Measurements from ENCODE around the gene NINJ2.

Gene NINJ2

DNA sequence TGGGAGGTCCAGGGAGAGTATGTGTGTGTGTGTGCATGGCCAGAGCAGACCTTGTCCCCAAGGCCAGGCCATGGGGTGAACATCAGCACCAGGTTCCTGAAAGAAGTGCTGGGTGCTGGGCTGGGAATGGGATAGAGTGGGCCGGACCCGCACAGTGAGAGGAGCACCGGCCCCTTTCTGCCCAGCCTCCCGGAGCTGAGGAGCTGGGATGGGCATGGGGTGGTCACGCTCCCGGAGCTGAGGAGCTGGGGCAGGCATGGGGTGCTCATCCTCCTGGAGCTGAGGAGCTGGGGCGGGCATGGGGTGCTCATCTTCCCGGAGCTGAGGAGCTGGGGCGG, 120.2 kb downstream of the NINJ2 start:
- Mint-ChIP-seq H3K27ac (no peak overlapping the region), H3K4me1 (ENCODE audit: low read depth) (peaks cover 37% of the 10 kb centered on the region), H3K4me3 (no peak overlapping the region), H3K27me3 (peaks cover 13% of the 10 kb centered on the region), H3K9me3 (ENCODE audit: low read depth) (no peaks in the 10 kb centered on the region), H3K36me3 (peaks cover 3% of the 10 kb centered on the region)

DNA sequence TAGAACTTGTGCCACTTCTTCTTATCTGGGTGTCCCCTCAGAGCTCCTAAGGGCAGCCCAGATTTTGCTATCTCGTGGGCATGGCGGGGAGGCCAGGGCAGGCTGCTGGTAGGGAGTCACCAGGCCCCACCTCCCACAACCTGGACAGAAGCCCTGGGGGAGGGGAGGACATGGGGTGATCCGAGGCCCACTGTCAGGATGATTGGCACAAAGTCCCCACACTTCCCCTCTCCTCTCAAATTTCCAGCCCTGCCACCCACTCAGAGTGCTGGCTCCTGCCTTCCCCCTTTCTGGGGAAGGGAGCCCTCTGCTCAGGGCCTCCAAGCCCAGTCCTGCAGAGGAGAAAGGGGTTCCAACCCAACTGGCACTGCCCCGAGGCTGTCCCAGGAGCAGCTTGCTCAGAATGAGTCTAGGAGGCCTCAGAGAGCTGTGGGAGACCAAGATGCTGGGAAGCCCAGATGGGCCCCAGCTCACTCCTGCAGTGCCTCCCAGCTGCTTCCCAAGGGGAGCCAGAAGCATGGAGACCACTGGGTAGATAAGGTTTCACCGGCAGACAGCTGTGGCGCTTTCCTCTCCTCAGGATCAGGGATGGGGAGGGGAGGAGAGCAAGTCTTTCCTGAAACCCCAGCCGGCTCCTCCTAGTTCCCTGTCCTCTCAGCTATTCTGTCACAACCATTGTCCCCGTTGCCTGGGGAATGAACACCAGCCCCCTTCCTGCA, 120.7 kb downstream of the NINJ2 start:
- H3K27me3 Mint-ChIP-seq, result peaks cover 13% of the 10 kb centered on the region
- no peak overlapping the region for H3K27ac Mint-ChIP-seq
- peaks cover 3% of the 10 kb centered on the region for H3K36me3 Mint-ChIP-seq
- peaks cover 37% of the 10 kb centered on the region for H3K4me1 Mint-ChIP-seq (ENCODE audit: low read depth)
- no peaks in the 10 kb centered on the region for H3K9me3 Mint-ChIP-seq (ENCODE audit: low read depth)
- no peak overlapping the region for H3K4me3 Mint-ChIP-seq

DNA sequence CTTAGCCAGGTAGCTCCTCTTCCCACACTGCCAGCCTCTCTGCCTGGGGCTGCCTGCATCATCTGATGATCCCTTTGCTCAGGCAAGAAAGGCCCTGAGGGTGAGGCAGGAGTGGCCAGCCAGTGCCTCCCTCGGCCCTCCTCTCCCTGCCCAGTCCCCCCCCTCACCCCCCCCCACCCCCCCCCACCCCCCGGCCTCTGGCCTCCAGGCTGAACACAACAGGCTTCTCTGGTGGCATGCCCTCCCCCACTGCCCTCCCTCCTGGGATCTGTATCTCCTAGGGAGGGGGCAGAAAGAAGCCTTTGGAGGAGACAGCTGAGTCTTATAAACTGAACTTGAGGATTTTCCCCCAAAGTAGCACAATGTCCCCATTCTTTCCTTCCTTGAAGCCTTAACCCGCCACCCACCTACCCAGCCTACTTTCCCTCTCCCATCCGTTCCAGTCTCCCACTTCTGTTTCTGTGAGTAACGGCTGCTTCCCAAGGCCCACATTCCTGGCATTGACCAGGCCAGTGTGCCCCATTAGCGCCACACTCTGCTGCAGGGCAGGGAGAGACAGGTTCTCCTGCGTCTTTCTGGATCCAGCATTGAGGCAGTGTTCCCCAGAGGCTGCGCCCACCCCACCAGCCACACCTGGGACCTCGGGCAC, 121.4 kb downstream of the NINJ2 start:
- H3K36me3 Mint-ChIP-seq, result peaks cover 3% of the 10 kb centered on the region
- H3K9me3 Mint-ChIP-seq (ENCODE audit: low read depth), result no peaks in the 10 kb centered on the region
- H3K4me3 Mint-ChIP-seq, result no peak overlapping the region
- peaks cover 13% of the 10 kb centered on the region for H3K27me3 Mint-ChIP-seq
- no peak overlapping the region for H3K27ac Mint-ChIP-seq
- H3K4me1 Mint-ChIP-seq (ENCODE audit: low read depth), result peaks cover 34% of the 10 kb centered on the region

DNA sequence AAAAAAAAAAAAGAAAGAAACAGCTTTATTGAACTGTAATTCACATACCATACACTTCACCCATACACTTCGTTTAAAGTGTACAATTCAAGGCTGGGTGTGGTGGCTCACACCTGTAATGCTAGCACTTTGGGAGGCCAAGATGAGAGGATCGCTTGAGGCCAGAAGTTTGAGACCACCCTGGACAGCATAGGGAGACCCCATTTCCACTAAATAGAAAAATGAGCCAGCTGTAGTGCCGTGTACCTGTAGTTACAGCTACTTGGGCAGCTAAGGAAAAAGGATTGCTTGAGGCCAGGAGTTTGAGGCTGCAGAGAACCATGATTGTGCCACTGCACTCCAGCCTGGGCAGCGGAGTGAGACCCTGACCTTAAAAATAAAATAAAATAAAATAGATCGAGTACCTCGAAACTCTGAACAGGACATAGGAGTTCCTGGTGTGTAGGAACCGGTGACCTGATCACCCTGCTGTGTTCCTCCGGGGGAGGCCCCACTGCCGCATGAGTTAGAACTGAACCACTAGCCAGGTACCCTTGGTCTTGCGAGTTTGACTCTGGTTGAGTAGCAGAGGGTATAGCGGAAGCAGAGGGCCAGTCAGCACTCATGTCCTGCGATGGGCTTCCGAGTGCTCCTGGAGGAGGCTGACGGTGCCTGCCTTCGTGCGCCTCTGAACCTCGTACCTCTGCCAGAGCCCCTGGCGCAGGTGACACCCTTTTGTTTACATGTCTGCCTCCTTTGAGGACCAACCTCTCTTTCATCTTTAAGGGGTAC, 123.5 kb downstream of the NINJ2 start:
- Mint-ChIP-seq H3K36me3 (peaks cover 3% of the 10 kb centered on the region), H3K4me3 (peak overlapping the region; percentile 65), H3K9me3 (ENCODE audit: low read depth) (no peaks in the 10 kb centered on the region), H3K27ac (no peak overlapping the region), H3K27me3 (peaks cover 9% of the 10 kb centered on the region), H3K4me1 (ENCODE audit: low read depth) (peaks cover 34% of the 10 kb centered on the region)

DNA sequence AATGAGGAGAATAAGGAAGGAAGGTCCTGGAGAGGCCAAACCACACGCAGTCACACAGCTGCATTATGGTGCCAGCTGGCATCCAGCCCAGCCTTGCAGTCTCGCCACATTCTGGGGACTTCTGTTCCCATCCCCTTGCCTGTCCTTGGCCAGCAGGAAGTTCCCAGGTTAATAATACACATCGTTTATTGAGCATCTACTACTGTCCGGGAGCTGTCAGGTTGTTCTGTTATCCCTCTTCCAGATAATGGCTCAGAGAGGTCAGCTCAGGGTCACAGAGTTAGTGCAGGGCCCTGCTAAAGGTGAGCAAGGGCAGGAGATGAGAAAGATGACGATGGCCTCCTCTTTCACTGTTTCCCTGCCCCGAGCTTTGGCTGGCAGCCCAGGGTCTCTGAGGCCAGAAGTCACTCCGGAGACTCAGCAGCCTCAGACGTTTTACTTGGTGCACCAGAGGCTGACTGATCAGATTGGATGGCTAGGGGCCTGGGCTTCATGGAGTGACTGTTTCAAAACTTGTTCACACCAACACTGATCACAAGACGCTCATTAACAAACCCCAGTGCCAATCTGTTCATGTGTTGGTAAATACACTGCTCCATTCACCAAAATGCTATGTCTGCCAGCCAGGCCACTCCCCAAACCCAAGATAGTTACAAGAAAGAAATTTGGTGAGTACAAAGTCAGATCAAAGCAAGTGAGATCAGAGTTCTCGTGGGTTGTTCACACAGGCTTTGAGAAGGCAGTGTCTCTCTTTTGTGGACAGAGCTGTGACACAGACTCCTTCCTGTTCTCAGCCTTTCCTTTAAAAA, 124.3 kb downstream of the NINJ2 start:
- no peaks in the 10 kb centered on the region for H3K36me3 Mint-ChIP-seq
- peak overlapping the region; percentile 65 for H3K4me3 Mint-ChIP-seq
- peaks cover 4% of the 10 kb centered on the region for H3K27me3 Mint-ChIP-seq
- no peak overlapping the region for H3K27ac Mint-ChIP-seq
- peaks cover 32% of the 10 kb centered on the region for H3K4me1 Mint-ChIP-seq (ENCODE audit: low read depth)
- H3K9me3 Mint-ChIP-seq (ENCODE audit: low read depth), result no peaks in the 10 kb centered on the region

DNA sequence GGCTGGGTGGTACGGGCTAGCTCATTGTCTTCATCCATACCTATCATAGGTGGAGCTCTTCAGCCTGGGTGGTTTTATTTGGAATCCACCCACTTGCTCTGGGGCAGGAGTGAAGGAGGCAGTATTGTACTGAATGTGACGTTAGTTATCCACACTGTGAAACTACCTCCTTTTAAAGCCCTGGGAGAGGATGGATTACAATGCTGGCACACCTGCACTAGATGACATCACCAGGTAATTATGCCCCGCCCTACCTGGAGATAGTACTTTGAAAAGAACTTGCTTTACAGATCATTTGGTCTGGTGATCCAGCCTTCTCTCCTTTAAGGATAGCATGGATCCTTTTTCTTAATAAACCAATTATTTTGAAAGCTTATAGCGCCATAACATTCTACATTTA, 125.5 kb downstream of the NINJ2 start:
- no peaks in the 10 kb centered on the region for H3K36me3 Mint-ChIP-seq
- no peak overlapping the region for H3K4me3 Mint-ChIP-seq
- H3K4me1 Mint-ChIP-seq (ENCODE audit: low read depth), result peaks cover 32% of the 10 kb centered on the region
- no peak overlapping the region for H3K27ac Mint-ChIP-seq
- H3K27me3 Mint-ChIP-seq, result peaks cover 4% of the 10 kb centered on the region
- H3K9me3 Mint-ChIP-seq (ENCODE audit: low read depth), result no peaks in the 10 kb centered on the region

DNA sequence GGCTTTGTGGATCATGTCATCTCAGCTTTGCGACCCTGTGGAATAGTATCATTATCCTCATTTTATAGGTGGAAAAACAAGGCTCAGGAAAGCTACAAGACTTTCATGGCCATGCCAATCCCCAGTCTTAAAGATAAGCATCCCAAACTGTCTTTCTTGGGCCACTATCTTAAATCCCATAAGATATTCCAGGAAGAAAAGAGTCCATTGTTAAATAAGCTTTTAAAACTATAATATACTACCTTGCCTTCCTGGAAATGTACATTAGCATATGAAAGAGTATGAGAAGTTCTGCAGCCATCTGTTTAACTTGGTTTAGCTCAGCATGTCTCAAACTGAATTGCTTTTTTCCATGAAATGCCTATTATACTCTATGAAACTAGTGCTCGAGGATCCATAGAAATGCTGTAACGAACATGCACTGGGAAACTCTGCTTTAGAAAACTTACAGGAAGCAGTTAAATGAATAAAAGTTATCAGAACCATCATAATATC, 126.4 kb downstream of the NINJ2 start:
- H3K36me3 Mint-ChIP-seq, result peaks cover 5% of the 10 kb centered on the region
- H3K9me3 Mint-ChIP-seq (ENCODE audit: low read depth), result peaks cover 5% of the 10 kb centered on the region
- no peak overlapping the region for H3K27ac Mint-ChIP-seq
- H3K4me3 Mint-ChIP-seq, result no peak overlapping the region
- H3K4me1 Mint-ChIP-seq (ENCODE audit: low read depth), result peaks cover 28% of the 10 kb centered on the region
- H3K27me3 Mint-ChIP-seq, result peaks cover 2% of the 10 kb centered on the region

DNA sequence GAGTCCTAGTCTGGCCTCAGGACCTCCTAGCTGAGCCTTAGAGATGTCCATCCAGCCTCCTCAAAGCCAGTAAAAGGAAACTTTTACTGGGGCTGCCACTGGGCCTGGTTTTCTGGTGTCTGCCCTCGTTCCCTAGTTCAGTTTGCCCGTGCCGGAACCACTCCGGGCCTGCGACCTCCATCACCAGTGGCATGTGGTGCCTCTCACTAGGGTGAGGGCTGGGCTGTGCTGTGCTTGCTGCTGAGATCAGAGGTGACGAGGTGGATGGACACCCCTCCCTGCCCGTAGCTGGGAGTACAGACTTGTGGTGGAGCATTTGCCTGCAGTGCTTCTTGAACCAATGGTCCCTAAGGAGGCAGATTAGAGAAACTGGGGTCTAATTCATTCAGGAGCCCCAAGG, 127.8 kb downstream of the NINJ2 start:
- Mint-ChIP-seq H3K36me3 (peaks cover 5% of the 10 kb centered on the region), H3K9me3 (ENCODE audit: low read depth) (peaks cover 5% of the 10 kb centered on the region), H3K4me3 (no peak overlapping the region), H3K27me3 (peaks cover 2% of the 10 kb centered on the region), H3K4me1 (ENCODE audit: low read depth) (peaks cover 22% of the 10 kb centered on the region), H3K27ac (no peak overlapping the region)

DNA sequence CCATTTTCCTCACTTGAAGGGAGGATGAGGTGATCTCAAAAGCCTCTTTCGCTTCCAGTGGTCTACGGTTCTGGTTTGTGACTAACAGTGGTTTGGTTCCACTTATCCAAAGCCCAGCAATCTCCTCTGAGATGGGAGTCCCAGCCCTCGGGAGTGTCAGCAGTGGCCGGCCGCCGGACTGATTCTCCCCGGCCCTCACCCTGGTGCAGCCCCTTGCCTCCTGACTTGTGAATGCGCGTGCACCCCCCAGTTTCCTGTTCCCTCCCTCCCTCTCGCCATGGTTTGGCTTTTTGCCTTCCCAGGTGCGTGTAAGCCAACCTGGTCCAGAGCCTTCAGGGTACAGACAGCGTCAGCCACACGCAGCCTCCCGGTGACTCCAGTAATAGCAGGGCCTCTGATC, 129.0 kb downstream of the NINJ2 start:
- Mint-ChIP-seq H3K4me3 (no peak overlapping the region), H3K9me3 (ENCODE audit: low read depth) (peaks cover 5% of the 10 kb centered on the region), H3K4me1 (ENCODE audit: low read depth) (peaks cover 11% of the 10 kb centered on the region), H3K27me3 (peaks cover 2% of the 10 kb centered on the region), H3K27ac (no peak overlapping the region), H3K36me3 (peaks cover 6% of the 10 kb centered on the region)

DNA sequence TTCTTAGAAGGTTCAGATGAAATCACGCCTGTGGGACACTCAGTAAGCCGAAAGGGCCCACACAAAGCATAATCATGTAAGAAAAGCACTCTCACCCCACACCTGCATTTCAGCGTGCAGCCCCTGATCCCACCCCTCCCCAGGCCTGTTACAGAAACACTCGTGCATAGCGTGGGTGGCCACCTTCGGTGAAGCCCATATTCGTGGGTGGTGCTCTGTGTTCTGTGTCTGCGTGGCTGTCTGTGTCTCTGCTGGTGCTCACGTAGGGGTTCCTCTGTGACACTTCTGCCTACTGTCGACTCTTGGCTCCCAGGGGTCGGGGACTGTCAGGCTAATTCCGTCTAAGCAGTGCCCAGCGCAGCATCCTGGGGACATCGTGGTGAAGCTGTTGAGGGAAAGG, 129.5 kb downstream of the NINJ2 start:
- H3K4me3 Mint-ChIP-seq, result no peak overlapping the region
- peaks cover 5% of the 10 kb centered on the region for H3K9me3 Mint-ChIP-seq (ENCODE audit: low read depth)
- no peak overlapping the region for H3K27ac Mint-ChIP-seq
- peaks cover 6% of the 10 kb centered on the region for H3K4me1 Mint-ChIP-seq (ENCODE audit: low read depth)
- H3K27me3 Mint-ChIP-seq, result peaks cover 2% of the 10 kb centered on the region
- peaks cover 8% of the 10 kb centered on the region for H3K36me3 Mint-ChIP-seq

DNA sequence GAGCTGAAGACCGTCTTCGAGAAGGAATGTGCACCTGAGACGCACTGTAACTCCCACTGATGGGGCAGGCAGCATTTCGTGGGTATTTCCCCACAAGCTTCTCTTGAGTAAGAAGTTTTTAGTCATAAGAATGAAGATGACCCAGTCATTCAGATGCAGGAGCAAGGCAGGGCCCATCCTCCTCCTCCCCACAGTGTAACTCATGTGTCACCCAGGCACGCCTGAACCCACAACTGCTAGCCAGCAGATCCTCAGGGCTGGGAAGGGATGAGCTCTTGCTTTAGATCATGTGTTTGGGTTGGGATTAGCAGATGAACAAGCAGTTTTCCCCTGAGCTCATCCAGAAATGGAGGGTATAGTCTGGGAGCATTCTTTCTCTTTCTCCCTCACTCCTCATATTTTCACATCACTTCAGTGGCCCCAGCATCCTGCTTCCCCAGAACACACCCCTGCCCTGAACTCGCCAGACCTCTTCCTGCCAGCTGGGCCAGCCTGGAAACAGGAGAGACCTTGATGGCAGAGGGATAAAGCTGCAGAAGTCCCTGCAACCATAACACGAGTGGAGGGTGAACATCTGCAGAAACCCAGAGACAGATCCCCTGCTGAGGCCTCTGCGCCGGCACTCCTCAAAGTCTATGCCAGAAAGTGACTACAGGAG, 130.2 kb downstream of the NINJ2 start:
- Mint-ChIP-seq H3K27ac (no peak overlapping the region), H3K27me3 (peaks cover 2% of the 10 kb centered on the region), H3K36me3 (peaks cover 8% of the 10 kb centered on the region), H3K9me3 (ENCODE audit: low read depth) (peaks cover 5% of the 10 kb centered on the region), H3K4me1 (ENCODE audit: low read depth) (no peaks in the 10 kb centered on the region), H3K4me3 (no peak overlapping the region)

DNA sequence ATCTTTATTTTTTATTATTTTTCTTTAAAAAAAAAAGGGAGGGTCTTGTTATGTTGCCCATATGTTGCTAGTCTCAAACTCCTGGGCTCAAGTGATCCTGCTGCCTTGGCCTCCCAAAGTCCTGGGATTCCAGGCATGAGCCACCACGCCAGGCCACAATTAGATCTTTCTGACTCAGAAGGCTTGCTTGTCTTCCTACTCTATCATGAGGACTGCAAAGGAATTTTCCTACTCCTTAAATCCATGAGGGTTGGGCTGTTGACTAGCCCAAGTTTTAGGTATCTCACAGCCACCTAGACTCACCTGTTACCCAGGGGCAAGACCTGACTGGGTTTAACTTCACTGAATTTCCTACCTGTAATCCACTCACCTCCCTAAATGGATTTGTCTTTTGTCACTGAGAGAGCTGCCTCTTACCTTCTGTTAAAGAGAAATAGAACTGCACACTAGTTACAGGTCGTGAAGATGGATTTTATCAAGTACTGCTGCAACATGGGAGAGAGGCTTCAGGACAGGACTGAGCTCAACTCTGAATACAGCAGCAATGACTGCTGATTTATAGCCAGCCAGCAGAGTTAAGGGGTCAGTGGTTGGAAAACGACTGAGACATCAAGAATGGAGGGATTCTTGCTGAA, 131.2 kb downstream of the NINJ2 start:
- peaks cover 8% of the 10 kb centered on the region for H3K36me3 Mint-ChIP-seq
- no peak overlapping the region for H3K27ac Mint-ChIP-seq
- no peaks in the 10 kb centered on the region for H3K4me1 Mint-ChIP-seq (ENCODE audit: low read depth)
- H3K27me3 Mint-ChIP-seq, result peaks cover 2% of the 10 kb centered on the region
- H3K4me3 Mint-ChIP-seq, result no peak overlapping the region
- peaks cover 5% of the 10 kb centered on the region for H3K9me3 Mint-ChIP-seq (ENCODE audit: low read depth)

DNA sequence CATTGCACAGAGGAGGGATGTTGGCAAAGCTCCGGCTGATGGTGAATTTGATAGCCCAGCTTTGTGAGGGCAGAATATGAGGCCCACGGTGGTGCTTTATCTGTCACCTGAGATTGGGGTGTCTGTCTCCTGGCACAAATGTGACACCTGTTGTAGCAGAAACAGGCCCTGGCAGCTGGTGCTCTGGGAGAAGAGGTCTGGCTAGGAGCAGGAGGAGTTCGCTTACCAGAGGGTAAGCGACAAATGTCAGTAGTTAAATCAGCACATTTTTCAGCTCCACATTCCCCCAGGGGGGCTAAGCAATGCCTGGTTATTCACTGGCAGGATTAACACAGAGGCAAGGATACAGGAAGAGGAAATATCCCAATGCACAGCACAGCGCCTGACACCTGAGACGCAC, 132.4 kb downstream of the NINJ2 start:
- H3K27ac Mint-ChIP-seq, result no peak overlapping the region
- H3K4me1 Mint-ChIP-seq (ENCODE audit: low read depth), result no peaks in the 10 kb centered on the region
- peaks cover 5% of the 10 kb centered on the region for H3K9me3 Mint-ChIP-seq (ENCODE audit: low read depth)
- H3K27me3 Mint-ChIP-seq, result no peaks in the 10 kb centered on the region
- H3K36me3 Mint-ChIP-seq, result peaks cover 8% of the 10 kb centered on the region
- no peak overlapping the region for H3K4me3 Mint-ChIP-seq

DNA sequence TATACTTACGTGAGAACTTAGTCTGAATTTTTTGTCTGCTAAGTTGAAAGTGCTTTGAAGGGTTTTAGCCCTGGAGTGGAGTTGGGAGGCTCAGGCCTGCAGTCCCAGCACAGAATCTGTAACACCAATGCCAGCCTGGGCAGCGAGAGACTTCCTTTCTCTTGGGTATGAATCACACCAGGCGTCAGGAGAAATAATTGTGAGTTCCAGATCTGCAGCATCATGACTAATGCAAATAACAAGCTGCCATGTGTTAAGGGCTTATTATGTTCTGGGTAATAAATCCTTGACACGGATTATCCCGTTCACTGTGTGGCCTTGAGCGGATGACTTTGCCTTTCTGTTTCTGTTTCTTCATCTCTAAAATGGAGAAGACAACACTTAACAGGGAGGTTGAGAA, 132.9 kb downstream of the NINJ2 start:
- H3K27ac Mint-ChIP-seq, result no peak overlapping the region
- peaks cover 8% of the 10 kb centered on the region for H3K36me3 Mint-ChIP-seq
- peaks cover 5% of the 10 kb centered on the region for H3K9me3 Mint-ChIP-seq (ENCODE audit: low read depth)
- no peaks in the 10 kb centered on the region for H3K27me3 Mint-ChIP-seq
- no peak overlapping the region for H3K4me3 Mint-ChIP-seq
- H3K4me1 Mint-ChIP-seq (ENCODE audit: low read depth), result no peaks in the 10 kb centered on the region
